Glomerular visceral epithelial cell (primary cell): Measurements from ENCODE around the gene LIPC.
A peak's percentile ranks its signal among the peaks of the same experiment; 100 is the strongest.

Source experiments
- DNase-seq: peaks from one replicate; pipeline ENCODE4 v3.0.0-alpha.2; 2016; ENCODE audit errors: extremely low spot score

LIPC gene

GRCh38 chr15:58475573-58476524 lies 44.1 kb downstream of the LIPC start:
- DNase-seq: peak; percentile 60

- DNase-seq: no peak
Measured at GRCh38 chr15:58476525-58477162, 44.9 kb downstream of the LIPC start.

- no peak for DNase-seq
Measured at GRCh38 chr15:58477170-58477569, 45.4 kb downstream of the LIPC start.

GRCh38 chr15:58478035-58478434 lies 46.2 kb downstream of the LIPC start:
- no peak for DNase-seq

- no peak for DNase-seq
Measured at GRCh38 chr15:58478579-58478978, 46.8 kb downstream of the LIPC start.

GRCh38 chr15:58479941-58480340 lies 48.1 kb downstream of the LIPC start:
- DNase-seq: peak; percentile 71

- DNase-seq: no peak
Measured at GRCh38 chr15:58483376-58483775, 51.6 kb downstream of the LIPC start.

- DNase-seq: no peak
Measured at GRCh38 chr15:58484791-58485600, 53.2 kb downstream of the LIPC start.

GRCh38 chr15:58486062-58486461 lies 54.3 kb downstream of the LIPC start:
- no peak for DNase-seq

- DNase-seq: no peak
Measured at GRCh38 chr15:58486564-58486963, 54.8 kb downstream of the LIPC start.

- DNase-seq: no peak
Measured at GRCh38 chr15:58487041-58487723, 55.4 kb downstream of the LIPC start.

- DNase-seq: no peak
Measured at GRCh38 chr15:58487724-58488120, 55.9 kb downstream of the LIPC start.

GRCh38 chr15:58489289-58490085 lies 57.7 kb downstream of the LIPC start:
- no peak for DNase-seq

GRCh38 chr15:58490086-58490887 lies 58.5 kb downstream of the LIPC start:
- no peak for DNase-seq

- no peak for DNase-seq
Measured at GRCh38 chr15:58490888-58491473, 59.2 kb downstream of the LIPC start.

- DNase-seq: no peak
Measured at GRCh38 chr15:58491499-58492202, 59.9 kb downstream of the LIPC start.

- DNase-seq: no peak
Measured at GRCh38 chr15:58492661-58493397, 61.0 kb downstream of the LIPC start.

GRCh38 chr15:58494567-58494966 lies 62.8 kb downstream of the LIPC start:
- no peak for DNase-seq
